GM12878 (cell line): ENCODE results near the gene SUPT4H1. TPM values are rescaled to one million over a fixed set of nuclear protein-coding genes. Genes with fewer than 3 reads are reported as not detected.

Source experiments
- ATAC-seq: fragments of 200-7000 bp; cut with Tn5 transposase; 3 replicates; pipeline ENCODE4 v1.9.1; 2020; ENCODE audit warnings: mild to moderate bottlenecking, moderate library complexity
- BruUV-seq: library from RNA; stranded (reverse); fragments of 400-500 nt; replicated peaks from 2 replicates; lab custom pipeline; 2021; lab: Mats Ljungman, UMichigan
- CTCF ChIA-PET: fragments of 300-600 bp; sonication (Branson Sonifier 250); formaldehyde crosslinking; extraction: SDS; loops from one replicate; lab custom pipeline; 2021; ENCODE audit warnings: inconsistent platforms; lab: Yijun Ruan, JAX
- POLR2A ChIA-PET: fragments of 350-600 bp; formaldehyde crosslinking; extraction: SDS; loops from one replicate; lab custom pipeline; 2021; ENCODE audit warnings: inconsistent platforms; lab: Charles Lee
- RAD21 ChIA-PET: fragments of 300-600 bp; sonication (Branson Sonifier 250); formaldehyde crosslinking; loops from one replicate; lab custom pipeline; 2023; ENCODE audit warnings: antibody characterized with exemption; ENCODE audit not compliant: unreplicated experiment; lab: Charles Lee
- SMC1A ChIA-PET: fragments of 300-600 bp; sonication (Branson Sonifier 250); formaldehyde crosslinking; loops from one replicate; lab custom pipeline; 2023; ENCODE audit not compliant: unreplicated experiment, uncharacterized antibody; lab: Charles Lee
- DNase-seq: peaks from one replicate; pipeline ENCODE4 v3.0.0-alpha.2; 2011; ENCODE audit warnings: low read depth, low spot score
- FAIRE-seq: peaks from 3 replicates; lab custom pipeline; 2011; peaks lifted over from hg19 to GRCh38; lab: Jason Lieb, UNC
- H2AFZ ChIP-seq: 2 replicates; pipeline ENCODE4 v1.6.0; 2011; ENCODE audit warnings: low read depth, low read length, control low read depth; ENCODE audit not compliant: control insufficient read depth
- H3K27ac ChIP-seq: 2 replicates; pipeline ENCODE4 v1.5.1; 2011; ENCODE audit warnings: control low read depth; ENCODE audit not compliant: control insufficient read depth, insufficient read depth
- H3K27me3 ChIP-seq, 2 experiments: replicated peaks in 1 of 2; 2 replicates each; pipeline versions ENCODE4 v1.6.0 to v1.6.1; 2011; ENCODE audit warnings: low read length in 1 of 2; ENCODE audit not compliant: control insufficient read depth in 2 of 2, insufficient read depth in 2 of 2
- H3K36me3 ChIP-seq, 2 experiments: 2 replicates each; pipeline ENCODE4 v1.5.1; 2011; ENCODE audit warnings: low read length in 1 of 2; ENCODE audit not compliant: control insufficient read depth in 2 of 2, insufficient read depth in 2 of 2
- H3K4me1 ChIP-seq: 2 replicates; pipeline ENCODE4 v1.6.1; 2011; ENCODE audit warnings: mild to moderate bottlenecking, low read length, moderate library complexity, mixed read lengths; ENCODE audit not compliant: control insufficient read depth, insufficient read depth
- H3K4me2 ChIP-seq: 2 replicates; pipeline ENCODE4 v1.6.0; 2011; ENCODE audit warnings: control low read depth; ENCODE audit not compliant: control insufficient read depth, insufficient read depth
- H3K4me3 ChIP-seq: fragments of 200-600 bp; sonication (generic); 2 replicates; pipeline ENCODE4 v1.5.1; 2016
- H3K79me2 ChIP-seq: 2 replicates; pipeline ENCODE4 v1.6.0; 2011; ENCODE audit warnings: low read length; ENCODE audit not compliant: control insufficient read depth, insufficient read depth
- H3K9ac ChIP-seq: 2 replicates; pipeline ENCODE4 v1.8.0; 2011; ENCODE audit warnings: low read length, control low read depth, mixed read lengths; ENCODE audit not compliant: control insufficient read depth, insufficient read depth
- H3K9me3 ChIP-seq: replicated peaks from 3 replicates; pipeline ENCODE4 v1.5.1; 2011; ENCODE audit warnings: mild to moderate bottlenecking, low read length; ENCODE audit not compliant: control insufficient read depth, insufficient read depth
- H4K20me1 ChIP-seq: 2 replicates; pipeline ENCODE4 v1.6.0; 2011; ENCODE audit not compliant: control insufficient read depth, insufficient read depth
- BCL11A ChIP-seq: IDR thresholded peaks from 2 replicates; pipeline ENCODE4 v1.6.1; 2011; ENCODE audit warnings: low read depth, low read length
- CREB1 ChIP-seq: IDR thresholded peaks from 2 replicates; pipeline ENCODE4 v1.6.1; 2012; ENCODE audit warnings: low read depth, mild to moderate bottlenecking, inconsistent platforms
- IKZF2 ChIP-seq, 2 experiments: fragments of 450-650 bp; IDR thresholded peaks; 2 replicates each; pipeline ENCODE4 v1.6.1; 2017; ENCODE audit warnings: mild to moderate bottlenecking in 2 of 2, moderate library complexity in 2 of 2
- RAD51 ChIP-seq: fragments of 450-650 bp; IDR thresholded peaks from 2 replicates; pipeline ENCODE4 v1.6.1; 2016; ENCODE audit warnings: moderate library complexity, mild to moderate bottlenecking, inconsistent platforms
- WGBS: methylation state at CpG from one replicate; pipeline ENCODE4 v1.1.6; 2016; ENCODE audit warnings: low lambda C conversion rate; ENCODE audit not compliant: insufficient replicate concordance, insufficient coverage; ENCODE audit errors: missing lambda C conversion rate; 5-methylcytosine and 5-hydroxymethylcytosine counted together
- in situ Hi-C: fragments of 300-500 bp; cut with MboI; formaldehyde crosslinking; loops from 9 replicates; pipeline ENCODE4 v1.14.3; 2018; ENCODE audit warnings: mixed read lengths
- intact Hi-C: fragments of 100-400 bp; cut with micrococcal nuclease; formaldehyde crosslinking; loops from one replicate; pipeline ENCODE4 v1.14.2; 2022; ENCODE audit not compliant: unreplicated experiment
- polyA plus RNA-seq, 11 experiments: library from polyadenylated mRNA; depleted of rRNA in 4 of 11; unstranded in 6 of 11; stranded (reverse) in 5 of 11; fragments of >200 nt; fragmentation: Nextera tagmentation in 4 of 11; fragmentation: Illumina TruSeq in 1 of 11; extraction: Ambion mirVana in 4 of 11; extraction: Trizol in 1 of 11; gene quantifications; 1 replicate in 1 of 11; 2 replicates in 10 of 11; pipeline versions ENCODE4 v1.2.1 to v1.2.3, GENCODE V29; 2011 to 2016; ENCODE audit warnings: inconsistent platforms in 2 of 11, missing spikeins in 2 of 11, low read depth in 1 of 11
- total RNA-seq, 4 experiments: library from RNA; depleted of rRNA in 3 of 4; stranded (reverse); fragments of >200 nt in 3 of 4; fragmentation: Illumina TruSeq in 1 of 4; extraction: Trizol in 1 of 4; gene quantifications; 2 replicates each; pipeline versions ENCODE4 v1.2.1 to v1.2.3, GENCODE V29; 2013 to 2021

SUPT4H1 gene
- total and polyA plus RNA-seq, 10 of the 15 experiments (the other 5 are each of a cell fraction or from before 2014, with no cell fraction given): 83.8 to 293 (median 128) TPM

DNA sequence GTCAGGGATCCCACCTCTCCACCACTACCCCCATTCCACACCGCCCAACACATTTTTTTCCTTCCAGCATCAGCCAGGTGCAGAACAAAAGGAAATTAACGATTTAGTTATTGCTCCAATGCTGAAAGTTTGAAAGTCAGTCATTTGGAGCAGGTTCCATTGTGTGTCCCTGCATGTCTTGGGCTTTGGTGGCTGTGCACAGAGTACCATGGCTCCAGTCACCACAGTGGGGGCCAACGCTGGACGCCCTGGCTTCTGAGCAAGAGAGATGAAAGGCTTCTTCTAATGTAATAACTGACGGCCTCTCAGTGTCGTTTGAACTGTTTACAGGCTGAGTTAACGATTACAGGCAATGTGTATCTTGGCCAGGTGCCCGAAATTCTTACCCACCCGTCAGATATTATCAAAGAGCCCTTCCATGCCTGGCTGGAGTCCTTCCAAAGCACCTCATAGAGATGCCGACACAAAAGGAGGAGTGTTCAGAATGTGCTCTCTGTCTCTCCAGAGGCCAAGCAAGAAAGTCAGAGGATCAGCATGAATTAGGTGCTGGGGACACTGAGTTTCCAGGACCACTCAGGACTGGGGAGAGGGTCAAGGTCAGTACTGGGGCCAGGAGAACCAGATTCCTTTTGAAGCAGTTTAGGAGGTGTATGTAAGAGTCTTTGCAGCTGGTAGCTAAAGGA, 39.4 kb upstream of the SUPT4H1 start:
- BruUV-seq: no TSS peak
- ATAC-seq (no peak), FAIRE-seq (no peak), DNase-seq (no peak)
- H3K4me2 ChIP-seq: no peak overlapping the region
- ChIA-PET SMC1A (interaction anchor here (1.0 to 1.4 kb wide), 3 partner anchors 13 to 42 kb away, joined by 3 to 5 read pairs (median 3); no protein-coding TSS in a partner anchor), RAD21 (no interaction called here), CTCF (interaction anchor here (1.5 kb wide), 1 partner anchor 26 kb away, joined by 3 read pairs; the partner anchor contains the start of gene RNF43), POLR2A (interaction anchor here (1.1 to 2.1 kb wide), 3 partner anchors 8 to 19 kb away, joined by 3 to 5 read pairs (median 4); no protein-coding TSS in a partner anchor)
- H3K36me3 ChIP-seq: no peaks in the 10 kb centered on the region; a peak in 1 of 4 replicates
- H4K20me1 ChIP-seq: no peaks in the 10 kb centered on the region
- peaks cover 1% of the 10 kb centered on the region; the same call in 1 of the 2 replicates for H3K79me2 ChIP-seq
- H3K27me3 ChIP-seq: no peaks in the 10 kb centered on the region
- H3K27ac ChIP-seq: no peak overlapping the region
- no peaks in the 10 kb centered on the region for H3K9me3 ChIP-seq
- in situ Hi-C loops: no loop called here
- no peaks in the 10 kb centered on the region for H3K4me1 ChIP-seq
- intact Hi-C loops: no loop called here
- WGBS: 48% methylated on average over 10 of the region's 10 CpGs
- H3K4me3 ChIP-seq: no peak overlapping the region
- H3K9ac ChIP-seq: no peak overlapping the region
- TF ChIP-seq RAD51: no peak
- no peak for TF ChIP-seq CREB1
- H2AFZ ChIP-seq: no peak overlapping the region

- TF ChIP-seq IKZF2 (IDR thresholded peaks at IDR 0.05) (no peak), BCL11A (no peak)
- no peak overlapping the region for H3K9ac ChIP-seq
Measured at GRCh38 chr17:58390884-58391283, 38.9 kb upstream of the SUPT4H1 start.

More at GRCh38 chr17:58390884-58391283, 38.9 kb upstream of the SUPT4H1 start:
- ChIA-PET POLR2A (interaction anchor here (0.6 to 2.5 kb wide), 4 partner anchors 9 to 105 kb away, joined by 3 to 8 read pairs (median 4); no protein-coding TSS in a partner anchor), SMC1A (interaction anchor here (1.0 to 4.4 kb wide), 3 partner anchors 13 to 43 kb away, joined by 3 to 12 read pairs (median 5); partner anchors contain the start of gene RNF43), RAD21 (no interaction called here), CTCF (interaction anchor here (1.2 kb wide), 2 partner anchors 9 to 27 kb away, joined by 4 to 5 read pairs; partner anchors contain the start of gene RNF43)
- no peak for FAIRE-seq
- DNase-seq: no peak
- no peak for ATAC-seq
- no peak overlapping the region for H3K4me3 ChIP-seq
- peaks cover 1% of the 10 kb centered on the region; the same call in 1 of the 2 replicates for H3K79me2 ChIP-seq
- H3K27me3 ChIP-seq: no peaks in the 10 kb centered on the region
- no peaks in the 10 kb centered on the region for H3K4me1 ChIP-seq
- intact Hi-C loops: no loop called here
- no peak overlapping the region for H3K4me2 ChIP-seq
- H3K27ac ChIP-seq: no peak overlapping the region
- H4K20me1 ChIP-seq: no peaks in the 10 kb centered on the region
- no TSS peak for BruUV-seq
- no peaks in the 10 kb centered on the region; a peak in 2 of 4 replicates for H3K36me3 ChIP-seq
- no peaks in the 10 kb centered on the region for H3K9me3 ChIP-seq
- in situ Hi-C loops: no loop called here
- 35% methylated on average over 2 of the region's 2 CpGs for WGBS
- no peak overlapping the region for H2AFZ ChIP-seq
